Retinal pigment epithelial cell (primary cell): ENCODE results near the gene TMEM255B.
"Not testable (repeated sequence)": the region's sequence is repeated elsewhere in the genome, so short reads cannot be mapped to it uniquely, and the experiment has no call there.

Experiments used
- DNase-seq: peaks from one replicate; pipeline ENCODE4 v3.0.0-alpha.2; 2010; ENCODE audit warnings: low read depth
- H3K4me3 ChIP-seq: 2 replicates; pipeline ENCODE4 v1.5.1; 2011; ENCODE audit warnings: mild to moderate bottlenecking, low read length, control low read depth, moderate library complexity
- TF ChIP-seq, protein P1 (sequence below): conservative IDR thresholded peaks from 2 replicates; pipeline ENCODE4 v1.5.1; 2011; ENCODE audit warnings: low read depth, low read length, control low read depth, inconsistent platforms

TMEM255B gene

GRCh38 chr13:113758651-113759524, at the start of gene TMEM255B:
TMEM255B (plus strand) TSS chr13:113759226; CDS start chr13:113759270, 44 bp downstream.
- peak; percentile 28 for DNase-seq
- TF ChIP-seq, protein P1, sequence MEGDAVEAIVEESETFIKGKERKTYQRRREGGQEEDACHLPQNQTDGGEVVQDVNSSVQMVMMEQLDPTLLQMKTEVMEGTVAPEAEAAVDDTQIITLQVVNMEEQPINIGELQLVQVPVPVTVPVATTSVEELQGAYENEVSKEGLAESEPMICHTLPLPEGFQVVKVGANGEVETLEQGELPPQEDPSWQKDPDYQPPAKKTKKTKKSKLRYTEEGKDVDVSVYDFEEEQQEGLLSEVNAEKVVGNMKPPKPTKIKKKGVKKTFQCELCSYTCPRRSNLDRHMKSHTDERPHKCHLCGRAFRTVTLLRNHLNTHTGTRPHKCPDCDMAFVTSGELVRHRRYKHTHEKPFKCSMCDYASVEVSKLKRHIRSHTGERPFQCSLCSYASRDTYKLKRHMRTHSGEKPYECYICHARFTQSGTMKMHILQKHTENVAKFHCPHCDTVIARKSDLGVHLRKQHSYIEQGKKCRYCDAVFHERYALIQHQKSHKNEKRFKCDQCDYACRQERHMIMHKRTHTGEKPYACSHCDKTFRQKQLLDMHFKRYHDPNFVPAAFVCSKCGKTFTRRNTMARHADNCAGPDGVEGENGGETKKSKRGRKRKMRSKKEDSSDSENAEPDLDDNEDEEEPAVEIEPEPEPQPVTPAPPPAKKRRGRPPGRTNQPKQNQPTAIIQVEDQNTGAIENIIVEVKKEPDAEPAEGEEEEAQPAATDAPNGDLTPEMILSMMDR = peak; percentile 23
- H3K4me3 ChIP-seq = peak within 1 kb of the TSS; percentile 75

GRCh38 chr13:113722921-113723320, 36.1 kb upstream of the TMEM255B start:
- no peak for DNase-seq
- TF ChIP-seq, protein P1 = no peak
- H3K4me3 ChIP-seq = no peak overlapping the region

GRCh38 chr13:113723410-113724015, 35.5 kb upstream of the TMEM255B start:
- TF ChIP-seq, protein P1 = no peak
- DNase-seq = no peak
- no peak overlapping the region for H3K4me3 ChIP-seq

- H3K4me3 ChIP-seq = peak overlapping the region; percentile 50
- TF ChIP-seq, protein P1 = no peak
- no peak for DNase-seq
Measured at GRCh38 chr13:113724016-113724758, 34.8 kb upstream of the TMEM255B start.

- H3K4me3 ChIP-seq = peak overlapping the region; percentile 50
- DNase-seq = peak; percentile 30
- TF ChIP-seq, protein P1 = peak; percentile 89
Measured at GRCh38 chr13:113724780-113725315, 34.2 kb upstream of the TMEM255B start.

- H3K4me3 ChIP-seq = peak overlapping the region; percentile 50
- DNase-seq = not testable (repeated sequence)
Measured at GRCh38 chr13:113725329-113726105, 33.5 kb upstream of the TMEM255B start.

DNA sequence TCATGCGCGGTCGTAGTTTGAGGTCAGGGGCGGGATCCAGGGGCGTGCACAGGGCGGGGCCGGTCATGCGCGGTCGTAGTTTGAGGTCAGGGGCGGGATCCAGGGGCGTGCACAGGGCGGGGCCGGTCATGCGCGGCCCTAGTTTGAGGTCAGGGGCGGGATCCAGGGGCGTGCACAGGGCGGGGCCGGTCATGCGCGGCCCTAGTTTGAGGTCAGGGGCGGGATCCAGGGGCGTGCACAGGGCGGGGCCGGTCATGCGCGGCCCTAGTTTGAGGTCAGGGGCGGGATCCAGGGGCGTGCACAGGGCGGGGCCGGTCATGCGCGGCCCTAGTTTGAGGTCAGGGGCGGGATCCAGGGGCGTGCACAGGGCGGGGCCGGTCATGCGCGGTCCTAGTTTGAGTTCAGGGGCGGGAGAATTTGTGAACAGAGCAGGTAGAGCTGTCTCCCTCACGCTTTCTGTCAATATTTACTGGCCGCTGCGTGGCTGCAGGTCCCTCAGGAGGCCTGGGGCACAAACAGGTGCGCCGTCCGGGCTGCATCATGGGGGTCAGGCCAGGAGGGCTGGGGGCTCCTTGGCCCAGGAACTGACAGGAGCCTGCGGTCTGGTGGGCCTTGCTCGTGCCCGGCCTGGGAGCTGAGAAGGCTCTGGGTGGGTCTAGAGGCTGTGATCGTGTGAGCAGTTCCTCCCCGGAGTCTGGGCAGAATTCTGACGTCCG, 32.8 kb upstream of the TMEM255B start:
- DNase-seq = not testable (repeated sequence)

More for the DNA sequence above, 32.8 kb upstream of the TMEM255B start:
- H3K4me3 ChIP-seq = peak overlapping the region; percentile 38
